AG10803 (cell line): Measurements from ENCODE around the gene DEPDC5.

ENCODE experiments used
- DNase-seq: peaks from one replicate; pipeline ENCODE4 v3.0.0; 2010; ENCODE audit warnings: low read depth
- H3K4me3 ChIP-seq: 2 replicates; pipeline ENCODE4 v1.5.1; 2011; ENCODE audit warnings: mild to moderate bottlenecking, low read length, control low read depth
- TF ChIP-seq, protein P1 (sequence below): conservative IDR thresholded peaks from 2 replicates; pipeline ENCODE4 v1.5.1; 2011; ENCODE audit warnings: mild to moderate bottlenecking, low read length, control low read depth, inconsistent platforms

Gene DEPDC5

DNA sequence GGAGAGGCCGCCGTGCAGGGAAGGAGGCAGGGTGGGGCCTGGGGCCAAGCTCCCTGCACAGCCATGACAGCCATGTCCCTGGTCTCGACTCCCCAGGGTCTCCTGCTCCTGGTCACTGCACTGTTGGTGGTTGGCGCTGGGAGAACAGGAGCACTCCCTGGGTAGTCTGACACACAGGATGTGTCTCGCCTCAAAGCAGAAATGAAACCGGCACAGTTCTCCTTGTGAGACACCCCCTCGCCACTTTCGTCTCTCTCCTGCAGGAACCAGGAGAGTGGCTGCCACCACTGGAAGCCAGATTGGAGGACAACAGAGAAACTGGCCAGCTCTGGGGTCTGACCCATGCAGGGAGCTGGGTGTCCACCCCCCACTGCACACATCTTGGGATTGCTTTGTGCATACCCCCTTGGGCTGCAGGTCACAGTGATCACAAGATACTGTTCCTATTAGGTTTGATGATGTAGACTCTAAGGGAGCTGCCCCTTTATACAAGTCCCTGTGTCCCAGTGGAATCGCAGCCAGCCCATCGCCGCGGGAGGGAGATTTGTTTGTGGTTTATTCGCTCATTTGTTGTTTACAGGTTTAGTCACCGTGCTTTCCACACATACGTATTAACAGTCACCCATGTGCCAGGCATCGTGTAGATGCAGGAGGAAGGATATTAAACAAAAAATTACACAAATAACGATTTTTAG is 163.6 kb downstream of the DEPDC5 start:
- H3K4me3 ChIP-seq: no peak overlapping the region
- no peak for DNase-seq
- TF ChIP-seq, protein P1, sequence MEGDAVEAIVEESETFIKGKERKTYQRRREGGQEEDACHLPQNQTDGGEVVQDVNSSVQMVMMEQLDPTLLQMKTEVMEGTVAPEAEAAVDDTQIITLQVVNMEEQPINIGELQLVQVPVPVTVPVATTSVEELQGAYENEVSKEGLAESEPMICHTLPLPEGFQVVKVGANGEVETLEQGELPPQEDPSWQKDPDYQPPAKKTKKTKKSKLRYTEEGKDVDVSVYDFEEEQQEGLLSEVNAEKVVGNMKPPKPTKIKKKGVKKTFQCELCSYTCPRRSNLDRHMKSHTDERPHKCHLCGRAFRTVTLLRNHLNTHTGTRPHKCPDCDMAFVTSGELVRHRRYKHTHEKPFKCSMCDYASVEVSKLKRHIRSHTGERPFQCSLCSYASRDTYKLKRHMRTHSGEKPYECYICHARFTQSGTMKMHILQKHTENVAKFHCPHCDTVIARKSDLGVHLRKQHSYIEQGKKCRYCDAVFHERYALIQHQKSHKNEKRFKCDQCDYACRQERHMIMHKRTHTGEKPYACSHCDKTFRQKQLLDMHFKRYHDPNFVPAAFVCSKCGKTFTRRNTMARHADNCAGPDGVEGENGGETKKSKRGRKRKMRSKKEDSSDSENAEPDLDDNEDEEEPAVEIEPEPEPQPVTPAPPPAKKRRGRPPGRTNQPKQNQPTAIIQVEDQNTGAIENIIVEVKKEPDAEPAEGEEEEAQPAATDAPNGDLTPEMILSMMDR: no peak

DNA sequence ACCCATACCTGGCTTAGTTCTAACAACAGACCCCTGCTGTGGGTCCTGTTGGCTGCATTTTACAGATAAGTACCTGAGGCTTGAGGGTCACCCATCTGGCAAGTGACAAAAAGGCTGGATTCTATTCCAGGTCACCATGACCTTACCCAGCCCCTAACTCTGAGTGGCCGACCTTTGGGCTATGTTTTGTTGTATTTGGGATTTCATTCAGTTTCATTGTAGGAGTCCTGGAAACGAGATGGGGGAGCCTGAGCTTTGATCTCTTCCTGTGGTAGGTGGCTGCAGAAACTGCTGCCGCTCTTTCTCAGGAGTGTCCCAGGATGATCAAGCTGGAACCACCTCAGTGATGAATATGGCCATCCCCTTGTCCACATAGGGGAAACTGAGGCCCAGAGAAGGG is 165.9 kb downstream of the DEPDC5 start:
- H3K4me3 ChIP-seq: no peak overlapping the region
- TF ChIP-seq, protein P1: no peak

DNA sequence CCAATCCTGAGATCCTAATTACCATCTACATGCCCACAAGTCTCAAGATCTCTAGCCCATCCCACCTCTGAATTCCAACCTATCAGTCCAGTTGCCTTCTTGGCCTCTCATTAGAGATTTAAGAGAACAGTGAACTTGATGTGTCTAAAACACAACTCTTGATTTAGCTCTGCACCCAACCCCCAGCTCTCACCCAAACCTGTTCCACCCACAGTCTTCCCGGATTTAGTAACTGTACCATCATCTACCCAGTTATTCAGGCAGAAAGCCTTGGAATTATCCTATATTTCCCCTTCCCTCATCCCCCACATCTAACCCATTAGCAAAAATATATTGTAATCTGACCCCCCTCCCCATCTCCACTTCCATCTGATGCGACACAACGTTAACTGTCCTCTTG is 166.5 kb downstream of the DEPDC5 start:
- H3K4me3 ChIP-seq: no peak overlapping the region
- DNase-seq: no peak
- TF ChIP-seq, protein P1: no peak

More for the DNA sequence above, 165.9 kb downstream of the DEPDC5 start:
- DNase-seq: no peak

DNA sequence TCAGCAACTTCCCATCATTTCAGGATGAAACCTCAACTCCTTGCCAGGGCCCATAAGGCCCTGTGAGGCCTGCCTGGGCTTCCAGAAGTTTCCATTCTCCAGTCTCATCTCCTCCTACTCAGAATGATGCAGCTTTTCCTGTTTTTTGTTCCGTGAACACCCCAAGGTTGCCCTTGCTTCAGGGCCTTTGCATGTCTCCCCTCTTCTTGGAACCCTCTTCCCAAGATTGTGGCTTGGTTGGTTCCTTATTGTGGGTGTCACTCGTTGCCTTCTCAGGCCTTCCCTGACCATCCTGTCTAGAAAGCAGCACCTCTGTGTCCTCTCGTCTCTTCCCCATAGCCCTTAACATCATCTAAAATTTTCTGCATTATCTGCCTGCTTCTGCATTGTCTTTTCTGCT is 167.3 kb downstream of the DEPDC5 start:
- no peak overlapping the region for H3K4me3 ChIP-seq
- DNase-seq: no peak
- TF ChIP-seq, protein P1: no peak

DNA sequence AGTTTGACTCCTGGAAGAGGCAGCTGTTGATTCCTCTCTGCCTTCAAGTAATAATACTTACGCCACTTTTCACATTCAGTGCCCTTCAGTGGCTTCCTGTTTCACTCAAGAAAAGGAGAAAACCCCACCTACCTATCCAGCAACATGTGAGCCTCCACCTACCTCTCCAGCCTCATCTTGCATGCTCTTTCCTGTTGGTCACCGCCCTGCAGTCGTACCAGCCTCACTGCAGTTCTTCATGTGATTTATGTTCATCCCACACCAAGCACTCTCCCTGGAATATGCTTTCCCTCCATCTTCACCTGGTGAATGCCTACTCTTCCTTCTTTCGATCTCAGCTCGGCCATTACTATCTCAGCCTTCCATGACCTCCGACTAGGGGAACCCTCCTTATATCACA is 168.7 kb downstream of the DEPDC5 start:
- TF ChIP-seq, protein P1: no peak
- no peak for DNase-seq
- no peak overlapping the region for H3K4me3 ChIP-seq

DNA sequence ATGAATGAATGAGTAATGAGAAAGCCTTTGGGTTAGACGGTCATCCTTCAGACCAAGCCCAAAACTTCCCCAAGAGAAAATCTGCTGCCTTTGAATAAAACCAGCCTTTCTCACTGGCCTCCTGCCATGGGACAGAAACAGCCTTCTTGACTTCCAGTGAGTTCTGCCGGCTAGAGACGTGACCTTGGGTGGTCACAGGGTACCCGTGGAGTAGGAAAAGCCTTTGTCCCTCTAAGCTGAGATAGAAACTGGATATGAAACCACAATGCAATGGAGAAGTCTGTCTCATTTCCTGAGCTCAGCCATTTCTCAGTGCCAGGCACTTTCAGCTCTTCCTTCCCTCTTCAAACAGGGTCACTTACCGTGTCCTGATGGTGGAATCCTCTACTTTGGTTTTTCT is 169.3 kb downstream of the DEPDC5 start:
- TF ChIP-seq, protein P1: no peak
- no peak for DNase-seq
- H3K4me3 ChIP-seq: no peak overlapping the region

DNA sequence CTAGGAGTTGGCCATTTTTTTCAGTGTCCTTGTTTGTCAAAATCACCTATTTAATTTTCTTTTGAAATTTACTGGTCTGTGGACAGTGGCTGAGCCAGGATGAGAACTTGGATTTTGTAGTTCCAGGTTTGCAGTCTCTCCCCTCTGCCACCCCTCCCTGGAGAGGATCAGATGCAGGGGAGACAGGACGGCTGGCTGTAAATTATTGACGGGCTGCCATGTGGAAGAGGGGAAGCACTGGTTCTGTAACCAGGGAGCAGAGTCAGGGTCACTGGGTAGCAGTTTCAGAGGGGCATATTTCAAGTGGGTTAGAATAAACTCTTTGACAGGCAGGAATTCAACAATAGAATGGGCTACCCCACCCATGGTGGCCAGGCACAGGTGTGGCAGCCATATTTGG is 169.9 kb downstream of the DEPDC5 start:
- TF ChIP-seq, protein P1: no peak
- no peak overlapping the region for H3K4me3 ChIP-seq
- DNase-seq: no peak
